Vagina (tissue), 2 donors: ENCODE data around the gene GALNTL6.

Experiments used
- CTCF ChIP-seq, 3 experiments: fragments of 450-650 bp in 2 of 3; fragments of 200-600 bp in 1 of 3; sonication (generic) in 1 of 3; IDR thresholded peaks; one replicate each; pipeline ENCODE4 v1.5.1; 2017 to 2019; ENCODE audit warnings: antibody characterized with exemption in 3 of 3, mild to moderate bottlenecking in 2 of 3, moderate library complexity in 2 of 3
- POLR2AphosphoS5 ChIP-seq, 2 donors: sonication (generic); formaldehyde crosslinking; IDR thresholded peaks; one replicate each; pipeline ENCODE4 v1.9.0; 2017; ENCODE audit warnings: antibody characterized with exemption in 2 of 2, mild to moderate bottlenecking in 2 of 2, low read depth in 1 of 2; ENCODE audit not compliant: insufficient read depth in 1 of 2

GRCh38 chr4:172352356-172352755 is 539.2 kb downstream of the GALNTL6 start:
- TF ChIP-seq CTCF (IDR thresholded peaks at IDR 0.05) (no peak), POLR2AphosphoS5 (IDR thresholded peaks at IDR 0.05; ENCODE audit: insufficient read depth in 1 of 2, low read depth in 1 of 2) (no peak)
